ENCODE data around the gene PPFIBP2. TPM values are rescaled to one million over a fixed set of nuclear protein-coding genes. Genes with fewer than 3 reads are reported as not detected.

PPFIBP2 gene
- total RNA-seq, 1 donor from 2014 or later: 112 TPM

- intact Hi-C loops (cut with micrococcal nuclease): no loop called here
- TF ChIP-seq CTCF (IDR thresholded peaks at IDR 0.05): no peak
- DNase-seq: no peak
- POLR2A ChIA-PET: no interaction called here
- H3K27me3 Mint-ChIP-seq: no peaks in the 10 kb centered on the region
- no peaks in the 10 kb centered on the region for H3K9me3 Mint-ChIP-seq
- H3K36me3 Mint-ChIP-seq (ENCODE audit: low read depth): peaks cover 88% of the 10 kb centered on the region
- CTCF ChIA-PET: no interaction called here
- no peak for ATAC-seq (ENCODE audit: low read depth)
- no peak overlapping the region for H3K27ac Mint-ChIP-seq
- H3K4me1 Mint-ChIP-seq: peaks cover 10% of the 10 kb centered on the region
- H3K4me3 Mint-ChIP-seq: no peak overlapping the region
Measured at GRCh38 chr11:7640816-7641215, 127.0 kb downstream of the PPFIBP2 start.

- ATAC-seq (ENCODE audit: low read depth) (no peak), DNase-seq (no peak)
- no peak for TF ChIP-seq CTCF (IDR thresholded peaks at IDR 0.05)
- intact Hi-C loops (cut with micrococcal nuclease): no loop called here
- Mint-ChIP-seq H3K4me3 (no peak overlapping the region), H3K4me1 (peaks cover 10% of the 10 kb centered on the region), H3K9me3 (no peaks in the 10 kb centered on the region), H3K27me3 (no peaks in the 10 kb centered on the region), H3K36me3 (ENCODE audit: low read depth) (peaks cover 80% of the 10 kb centered on the region), H3K27ac (no peak overlapping the region)
- CTCF ChIA-PET: no interaction called here
- POLR2A ChIA-PET: no interaction called here
Measured at GRCh38 chr11:7642747-7643146, 128.9 kb downstream of the PPFIBP2 start.

GRCh38 chr11:7643314-7643713, 129.5 kb downstream of the PPFIBP2 start:
- intact Hi-C loops (cut with micrococcal nuclease): no loop called here
- TF ChIP-seq CTCF (IDR thresholded peaks at IDR 0.05): no peak
- peaks cover 7% of the 10 kb centered on the region for H3K4me1 Mint-ChIP-seq
- peaks cover 81% of the 10 kb centered on the region for H3K36me3 Mint-ChIP-seq (ENCODE audit: low read depth)
- ATAC-seq (ENCODE audit: low read depth) (no peak), DNase-seq (no peak)
- POLR2A ChIA-PET: no interaction called here
- H3K27ac Mint-ChIP-seq: no peak overlapping the region
- no peaks in the 10 kb centered on the region for H3K27me3 Mint-ChIP-seq
- H3K9me3 Mint-ChIP-seq: no peaks in the 10 kb centered on the region
- CTCF ChIA-PET: no interaction called here
- no peak overlapping the region for H3K4me3 Mint-ChIP-seq

- no peak for TF ChIP-seq CTCF (IDR thresholded peaks at IDR 0.05)
- CTCF ChIA-PET: no interaction called here
- Mint-ChIP-seq H3K27me3 (no peaks in the 10 kb centered on the region), H3K9me3 (no peaks in the 10 kb centered on the region), H3K4me1 (no peaks in the 10 kb centered on the region), H3K27ac (no peak overlapping the region), H3K4me3 (no peak overlapping the region), H3K36me3 (ENCODE audit: low read depth) (peaks cover 82% of the 10 kb centered on the region)
- POLR2A ChIA-PET: no interaction called here
- intact Hi-C loops (cut with micrococcal nuclease): no loop called here
- DNase-seq (no peak), ATAC-seq (ENCODE audit: low read depth) (no peak)
Measured at GRCh38 chr11:7645206-7645605, 131.4 kb downstream of the PPFIBP2 start.

GRCh38 chr11:7646866-7647265, 133.1 kb downstream of the PPFIBP2 start:
- H3K36me3 Mint-ChIP-seq (ENCODE audit: low read depth): peaks cover 82% of the 10 kb centered on the region
- intact Hi-C loops (cut with micrococcal nuclease): no loop called here

More at GRCh38 chr11:7646866-7647265, 133.1 kb downstream of the PPFIBP2 start:
- POLR2A ChIA-PET: no interaction called here
- Mint-ChIP-seq H3K27ac (no peak overlapping the region), H3K4me3 (no peak overlapping the region), H3K4me1 (no peaks in the 10 kb centered on the region), H3K9me3 (no peaks in the 10 kb centered on the region), H3K27me3 (no peaks in the 10 kb centered on the region)
- no peak for DNase-seq
- ATAC-seq (ENCODE audit: low read depth): no peak
- no peak for TF ChIP-seq CTCF (IDR thresholded peaks at IDR 0.05)
- CTCF ChIA-PET: no interaction called here

All from activated B cell treated with CpG ODN at 0.5 μM for 24 hours (primary cell).